PC-9 (cell line): ENCODE data around the gene SIT1.

ENCODE experiments used
- CTCF ChIP-seq: fragments of 200-600 bp; sonication (generic); conservative IDR thresholded peaks from 2 replicates; pipeline ENCODE4 v1.6.1; 2017; ENCODE audit warnings: mixed run types, antibody characterized with exemption, mild to moderate bottlenecking, moderate library complexity
- EZH2 ChIP-seq: fragments of 200-600 bp; sonication (generic); IDR thresholded peaks from 2 replicates; pipeline ENCODE4 v1.8.0; 2017; ENCODE audit warnings: antibody characterized with exemption, low read depth

- no peak for TF ChIP-seq CTCF
- TF ChIP-seq EZH2, result no peak
Measured at GRCh38 chr9:35653611-35654010, 2.9 kb upstream of the SIT1 start.
